ENCODE results near the gene THEM5.
A peak's percentile ranks its signal among the peaks of the same experiment; 100 is the strongest.
"Not testable (repeated sequence)": the region's sequence is repeated elsewhere in the genome, so short reads cannot be mapped to it uniquely, and the experiment has no call there.

THEM5 gene

GRCh38 chr1:151853411-151853943 lies at the start of gene THEM5:
TSS of gene THEM5 (minus strand) at chr1:151853712. CDS start at chr1:151853565, 147 bp downstream.
- DNase-seq, result no peak

- DNase-seq, result no peak
Observed at GRCh38 chr1:151902858-151903257, 49.3 kb upstream of the THEM5 start.

GRCh38 chr1:151900804-151901203 lies 47.3 kb upstream of the THEM5 start:
- DNase-seq, result not testable (repeated sequence)

GRCh38 chr1:151898519-151898991 lies 45.0 kb upstream of the THEM5 start:
- DNase-seq, result no peak

- DNase-seq, result no peak
Observed at GRCh38 chr1:151897991-151898431, 44.5 kb upstream of the THEM5 start.

GRCh38 chr1:151893176-151893924 lies 39.8 kb upstream of the THEM5 start:
- no peak for DNase-seq

GRCh38 chr1:151892190-151892589 lies 38.7 kb upstream of the THEM5 start:
- no peak for DNase-seq

GRCh38 chr1:151891512-151891911 lies 38.0 kb upstream of the THEM5 start:
- DNase-seq, result no peak

- no peak for DNase-seq
Observed at GRCh38 chr1:151888972-151889570, 35.6 kb upstream of the THEM5 start.

GRCh38 chr1:151887028-151887427 lies 33.5 kb upstream of the THEM5 start:
- DNase-seq, result peak; percentile 13

GRCh38 chr1:151885479-151885878 lies 32.0 kb upstream of the THEM5 start:
- no peak for DNase-seq

- DNase-seq, result not testable (repeated sequence)
Observed at GRCh38 chr1:151884879-151885278, 31.4 kb upstream of the THEM5 start.

GRCh38 chr1:151884445-151884844 lies 30.9 kb upstream of the THEM5 start:
- not testable (repeated sequence) for DNase-seq

- DNase-seq, result not testable (repeated sequence)
Observed at GRCh38 chr1:151883898-151884297, 30.4 kb upstream of the THEM5 start.

- DNase-seq, result not testable (repeated sequence)
Observed at GRCh38 chr1:151882918-151883317, 29.4 kb upstream of the THEM5 start.

- peak; percentile 53 for DNase-seq
Observed at GRCh38 chr1:151882466-151882865, 29.0 kb upstream of the THEM5 start.

- no peak for DNase-seq
Observed at GRCh38 chr1:151881479-151881878, 28.0 kb upstream of the THEM5 start.

- no peak for DNase-seq
Observed at GRCh38 chr1:151875419-151876097, 22.0 kb upstream of the THEM5 start.

- DNase-seq, result peak; percentile 83
Observed at GRCh38 chr1:151872776-151873175, 19.3 kb upstream of the THEM5 start.

- no peak for DNase-seq
Observed at GRCh38 chr1:151871284-151872030, 17.9 kb upstream of the THEM5 start.

- DNase-seq, result no peak
Observed at GRCh38 chr1:151868486-151868885, 15.0 kb upstream of the THEM5 start.

GRCh38 chr1:151867765-151868411 lies 14.4 kb upstream of the THEM5 start:
- DNase-seq, result peak; percentile 95
